Lung (tissue), 12 donors: ENCODE results near the gene SLC2A4. TPM values are rescaled to one million over a fixed set of nuclear protein-coding genes. Genes with fewer than 3 reads are reported as not detected.

Experiments
- ATAC-seq: fragments of 200-7000 bp; cut with Tn5 transposase; one replicate; pipeline ENCODE4 v1.9.1; 2020; ENCODE audit warnings: moderate number of reproducible peaks; ENCODE audit not compliant: insufficient read depth, low FRiP score
- DNase-seq, 3 donors: peaks; one replicate each; pipeline ENCODE4 v3.0.0-alpha.2; 2013 to 2017
- H3K27ac ChIP-seq, 2 donors: one replicate each; pipeline ENCODE4 v1.5.1; 2013; ENCODE audit warnings: mild to moderate bottlenecking in 2 of 2, moderate library complexity in 2 of 2, control low read depth in 1 of 2, inconsistent platforms in 1 of 2, low read depth in 1 of 2, low read length in 1 of 2
- H3K27me3 ChIP-seq, 3 donors: one replicate each; pipeline ENCODE4 v1.5.1; 2013; ENCODE audit warnings: low read length in 2 of 3; ENCODE audit not compliant: control insufficient read depth in 3 of 3, insufficient read depth in 3 of 3
- H3K36me3 ChIP-seq, 4 donors: one replicate each; pipeline ENCODE4 v1.5.1; 2013; ENCODE audit warnings: low read length in 4 of 4, mild to moderate bottlenecking in 1 of 4, moderate library complexity in 1 of 4; ENCODE audit not compliant: control insufficient read depth in 4 of 4, insufficient read depth in 4 of 4
- H3K4me1 ChIP-seq, 5 donors: one replicate each; pipeline ENCODE4 v1.5.1; 2013; ENCODE audit warnings: low read length in 5 of 5, mild to moderate bottlenecking in 2 of 5, moderate library complexity in 1 of 5; ENCODE audit not compliant: control insufficient read depth in 5 of 5, insufficient read depth in 5 of 5
- H3K4me3 ChIP-seq: one replicate; pipeline ENCODE4 v1.5.1; 2013; ENCODE audit warnings: mild to moderate bottlenecking, control low read depth, moderate library complexity
- H3K9ac ChIP-seq, 2 donors: one replicate each; pipeline ENCODE4 v1.5.1; 2013; ENCODE audit warnings: low read length in 2 of 2, control low read depth in 1 of 2; ENCODE audit not compliant: insufficient read depth in 1 of 2
- H3K9me3 ChIP-seq, 4 donors: one replicate each; pipeline ENCODE4 v1.5.1; 2013; ENCODE audit warnings: low read length in 3 of 4, mild to moderate bottlenecking in 1 of 4, moderate library complexity in 1 of 4; ENCODE audit not compliant: control insufficient read depth in 4 of 4, insufficient read depth in 3 of 4
- WGBS, 2 donors: extraction: QIAGEN DNeasy Blood & Tissue Kit; methylation state at CpG; one replicate each; pipeline ENCODE4 v1.1.7; 2013; 5-methylcytosine and 5-hydroxymethylcytosine counted together
- polyA plus RNA-seq, 2 donors: library from polyadenylated mRNA; stranded (reverse); fragments of 200-250 nt; gene quantifications; one replicate each; pipeline ENCODE4 v1.2.1, GENCODE V29; 2013
- total RNA-seq, 2 donors: library from RNA; depleted of rRNA in 1 of 2; stranded (reverse); fragments of >200 nt in 1 of 2; gene quantifications; one replicate each; pipeline ENCODE4 v1.2.1, GENCODE V29; 2014 to 2021
- TF ChIP-seq, protein P1 (sequence below): IDR thresholded peaks from 2 replicates; pipeline ENCODE4 v1.5.1; 2012; ENCODE audit warnings: mild to moderate bottlenecking; ENCODE audit errors: control extremely low read depth, extremely low read depth
- donor health status: control.
- donor health status: control.
- donor health status: Bipolar disorder and iron deficiency.
- donor health status: healthy.
- donor health status: DM: yes; HTN: yes; CAD: no.

Gene SLC2A4
- total and polyA plus RNA-seq, 4 donors: 1.1 to 2.0 (median 1.2) TPM

- DNase-seq: no peak
These were observed 34.7 kb upstream of the SLC2A4 start for GRCh38 chr17:7246779-7247178.

DNA sequence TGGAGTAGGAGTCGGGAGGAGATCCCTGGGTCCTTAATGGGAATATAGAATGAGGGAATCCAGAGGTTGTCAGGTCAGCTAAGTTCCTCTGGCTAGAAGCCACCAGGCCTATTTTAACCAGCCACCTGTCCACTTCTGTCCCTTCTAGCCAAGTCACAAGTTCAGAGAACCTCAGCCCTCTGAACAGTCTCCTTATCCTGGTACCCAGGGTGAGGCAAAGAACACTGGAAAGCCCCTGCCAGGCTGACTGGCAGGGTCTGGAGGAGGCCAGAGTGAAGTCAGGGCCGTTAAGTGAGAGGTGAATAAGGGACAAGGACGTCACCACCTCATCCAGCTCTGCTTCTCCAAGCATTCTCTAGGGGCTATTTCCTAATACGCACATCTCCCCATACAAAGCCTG is 32.7 kb upstream of the SLC2A4 start:
- no peak overlapping the region for H3K4me3 ChIP-seq
- DNase-seq (no peak), ATAC-seq (no peak)
- TF ChIP-seq, protein P1, sequence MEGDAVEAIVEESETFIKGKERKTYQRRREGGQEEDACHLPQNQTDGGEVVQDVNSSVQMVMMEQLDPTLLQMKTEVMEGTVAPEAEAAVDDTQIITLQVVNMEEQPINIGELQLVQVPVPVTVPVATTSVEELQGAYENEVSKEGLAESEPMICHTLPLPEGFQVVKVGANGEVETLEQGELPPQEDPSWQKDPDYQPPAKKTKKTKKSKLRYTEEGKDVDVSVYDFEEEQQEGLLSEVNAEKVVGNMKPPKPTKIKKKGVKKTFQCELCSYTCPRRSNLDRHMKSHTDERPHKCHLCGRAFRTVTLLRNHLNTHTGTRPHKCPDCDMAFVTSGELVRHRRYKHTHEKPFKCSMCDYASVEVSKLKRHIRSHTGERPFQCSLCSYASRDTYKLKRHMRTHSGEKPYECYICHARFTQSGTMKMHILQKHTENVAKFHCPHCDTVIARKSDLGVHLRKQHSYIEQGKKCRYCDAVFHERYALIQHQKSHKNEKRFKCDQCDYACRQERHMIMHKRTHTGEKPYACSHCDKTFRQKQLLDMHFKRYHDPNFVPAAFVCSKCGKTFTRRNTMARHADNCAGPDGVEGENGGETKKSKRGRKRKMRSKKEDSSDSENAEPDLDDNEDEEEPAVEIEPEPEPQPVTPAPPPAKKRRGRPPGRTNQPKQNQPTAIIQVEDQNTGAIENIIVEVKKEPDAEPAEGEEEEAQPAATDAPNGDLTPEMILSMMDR: no peak
- WGBS, 2 donors: 70 to 82% methylated on average over 4 of the region's 4 CpGs
- H3K9me3 ChIP-seq: no peaks in the 10 kb centered on the region
- no peaks in the 10 kb centered on the region for H3K27me3 ChIP-seq
- H3K36me3 ChIP-seq: peaks cover 2 to 23% (median 17%) of the 10 kb centered on the region in 4 donors
- no peak overlapping the region for H3K9ac ChIP-seq
- peaks cover 0 to 26% (median 11%) of the 10 kb centered on the region in 5 donors for H3K4me1 ChIP-seq
- no peak overlapping the region for H3K27ac ChIP-seq

More at GRCh38 chr17:7246779-7247178, 34.7 kb upstream of the SLC2A4 start:
- H3K9me3 ChIP-seq: no peaks in the 10 kb centered on the region
- WGBS, 2 donors: 88 to 92% methylated on average over 5 of the region's 5 CpGs
- H3K27ac ChIP-seq: no peak overlapping the region
- peaks cover 2 to 23% (median 20%) of the 10 kb centered on the region in 4 donors for H3K36me3 ChIP-seq
- H3K4me3 ChIP-seq: no peak overlapping the region
- no peak for ATAC-seq
- H3K27me3 ChIP-seq: no peaks in the 10 kb centered on the region
- TF ChIP-seq, protein P1: no peak
- H3K4me1 ChIP-seq: peaks cover 0 to 23% (median 7%) of the 10 kb centered on the region in 5 donors
- no peak overlapping the region for H3K9ac ChIP-seq

DNA sequence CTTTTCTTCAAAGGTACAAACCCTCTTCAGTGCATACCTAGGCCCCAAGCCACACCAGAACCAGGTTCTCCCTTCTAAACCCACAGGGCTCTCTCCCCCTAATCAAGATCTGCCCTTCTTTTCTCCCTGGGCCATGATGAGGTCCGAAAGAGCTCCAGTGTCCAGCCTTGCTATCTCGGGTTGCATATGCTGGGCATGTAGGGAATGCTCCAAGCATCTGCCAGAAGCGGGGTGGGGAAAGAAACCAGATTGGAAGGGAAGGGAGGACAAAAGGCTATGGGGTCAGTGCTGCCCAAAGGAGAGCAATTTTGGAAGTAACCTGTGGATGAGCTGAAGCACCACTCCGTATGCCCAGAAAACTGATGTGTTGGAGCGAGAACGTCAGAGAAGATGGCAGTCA is 32.3 kb upstream of the SLC2A4 start:
- H3K4me3 ChIP-seq: no peak overlapping the region

More for the DNA sequence above, 32.3 kb upstream of the SLC2A4 start:
- H3K36me3 ChIP-seq: peaks cover 2 to 23% (median 17%) of the 10 kb centered on the region in 4 donors
- WGBS, 2 donors: 85 to 96% methylated on average over 6 of the region's 6 CpGs
- no peak overlapping the region for H3K27ac ChIP-seq
- TF ChIP-seq, protein P1: no peak
- H3K9ac ChIP-seq: no peak overlapping the region
- H3K4me1 ChIP-seq: peaks cover 0 to 26% (median 11%) of the 10 kb centered on the region in 5 donors
- DNase-seq (no peak), ATAC-seq (no peak)
- H3K27me3 ChIP-seq: no peaks in the 10 kb centered on the region
- H3K9me3 ChIP-seq: no peaks in the 10 kb centered on the region
